K562 (cell line): ENCODE measurements around the gene TSPAN15. TPM values are rescaled to one million over a fixed set of nuclear protein-coding genes. Genes with fewer than 3 reads are reported as not detected.

ENCODE experiments used
- ATF3 ChIP-seq, 2 experiments: fragments of 450-650 bp in 1 of 2; sonication (generic) in 1 of 2; formaldehyde crosslinking in 1 of 2; IDR thresholded peaks in 1 of 2; conservative IDR thresholded peaks in 1 of 2; 2 replicates each; pipeline versions ENCODE4 v1.6.1 to v1.8.1; 2016 to 2023; ENCODE audit warnings: mild to moderate bottlenecking in 2 of 2, moderate library complexity in 2 of 2, inconsistent platforms in 1 of 2, missing genetic modification reagents in 1 of 2
- BCOR ChIP-seq: fragments of 450-650 bp; IDR thresholded peaks from 2 replicates; pipeline ENCODE4 v1.6.1; 2016
- CBFA2T3 ChIP-seq: fragments of 450-650 bp; IDR thresholded peaks from 2 replicates; pipeline ENCODE4 v1.6.1; 2017
- CC2D1A ChIP-seq: fragments of 450-650 bp; IDR thresholded peaks from 2 replicates; pipeline ENCODE4 v1.6.1; 2017; ENCODE audit warnings: mild to moderate bottlenecking
- ETV5 ChIP-seq: sonication (generic); formaldehyde crosslinking; IDR thresholded peaks from 2 replicates; pipeline ENCODE4 v1.4.0; 2020; ENCODE audit warnings: low read depth, mild to moderate bottlenecking, missing genetic modification reagents
- FIP1L1 ChIP-seq: fragments of 200-400 bp; formaldehyde crosslinking; IDR thresholded peaks from 2 replicates; pipeline ENCODE4 v1.6.1; 2018; ENCODE audit warnings: mild to moderate bottlenecking, low read depth, low read length; ENCODE audit not compliant: poor library complexity, severe bottlenecking
- GATAD2B ChIP-seq: fragments of 450-650 bp; IDR thresholded peaks from 2 replicates; pipeline ENCODE4 v1.6.1; 2017; ENCODE audit warnings: mild to moderate bottlenecking, borderline replicate concordance
- HDAC1 ChIP-seq, 2 experiments: fragments of 450-650 bp; IDR thresholded peaks; 2 replicates each; pipeline ENCODE4 v1.6.1; 2016 to 2017; ENCODE audit warnings: inconsistent platforms in 1 of 2, mild to moderate bottlenecking in 1 of 2, moderate library complexity in 1 of 2
- HMBOX1 ChIP-seq: sonication (generic); IDR thresholded peaks from 2 replicates; pipeline ENCODE4 v1.6.1; 2016
- IRF2 ChIP-seq: sonication (generic); formaldehyde crosslinking; IDR thresholded peaks from 2 replicates; pipeline ENCODE4 v1.8.1; 2022; ENCODE audit warnings: mild to moderate bottlenecking, missing genetic modification reagents
- KAT8 ChIP-seq: fragments of 450-650 bp; IDR thresholded peaks from 2 replicates; pipeline ENCODE4 v1.6.1; 2016; ENCODE audit warnings: low read depth, mild to moderate bottlenecking
- KHSRP ChIP-seq: fragments of 450-650 bp; IDR thresholded peaks from 2 replicates; pipeline ENCODE4 v1.6.1; 2017
- MXD1 ChIP-seq: fragments of 250-450 bp; sonication (Bioruptor Pico); IDR thresholded peaks from 2 replicates; pipeline ENCODE4 v1.8.0; 2021; ENCODE audit warnings: borderline replicate concordance, mild to moderate bottlenecking, moderate library complexity; ENCODE audit not compliant: poor library complexity, severe bottlenecking
- NEUROD1 ChIP-seq: fragments of 150-350 bp; IDR thresholded peaks from 2 replicates; pipeline ENCODE4 v1.6.1; 2014; ENCODE audit warnings: borderline replicate concordance, low read length, low read depth; ENCODE audit not compliant: partially characterized antibody
- PHF21A ChIP-seq: fragments of 450-650 bp; IDR thresholded peaks from 2 replicates; pipeline ENCODE4 v1.6.1; 2017; ENCODE audit warnings: low read depth, borderline replicate concordance
- PRPF4 ChIP-seq: fragments of 200-400 bp; formaldehyde crosslinking; IDR thresholded peaks from one replicate; pipeline ENCODE4 v1.6.1; 2017; ENCODE audit warnings: low read length, low read depth, mild to moderate bottlenecking; ENCODE audit not compliant: insufficient read depth, poor library complexity, severe bottlenecking
- PTBP1 ChIP-seq: fragments of 200-400 bp; formaldehyde crosslinking; IDR thresholded peaks from 2 replicates; pipeline ENCODE4 v1.6.1; 2017; ENCODE audit warnings: low read depth, low read length
- RBFOX2 ChIP-seq: fragments of 200-400 bp; formaldehyde crosslinking; IDR thresholded peaks from 2 replicates; pipeline ENCODE4 v1.6.1; 2017; ENCODE audit warnings: low read depth, mild to moderate bottlenecking, low read length, moderate library complexity
- SIX5 ChIP-seq, 2 experiments: IDR thresholded peaks; 2 replicates each; pipeline ENCODE4 v1.6.1; 2011; ENCODE audit warnings: low read length in 2 of 2, borderline replicate concordance in 1 of 2, low read depth in 1 of 2, mild to moderate bottlenecking in 1 of 2, moderate library complexity in 1 of 2; ENCODE audit not compliant: insufficient read depth in 1 of 2
- TAF7 ChIP-seq: fragments of 450-650 bp; IDR thresholded peaks from 2 replicates; pipeline ENCODE4 v1.6.1; 2016; ENCODE audit warnings: missing genetic modification characterization, missing compliant biosample characterization
- TAL1 ChIP-seq: fragments of 450-650 bp; IDR thresholded peaks from 2 replicates; pipeline ENCODE4 v1.6.1; 2016; ENCODE audit warnings: mild to moderate bottlenecking
- TCF15 ChIP-seq: fragments of 250-450 bp; sonication (Bioruptor Pico); IDR thresholded peaks from 2 replicates; pipeline ENCODE4 v1.8.0; 2022; ENCODE audit warnings: moderate library complexity, mild to moderate bottlenecking, inconsistent platforms
- TEAD4 ChIP-seq, 2 experiments: sonication (generic) in 1 of 2; formaldehyde crosslinking in 1 of 2; IDR thresholded peaks; 2 replicates each; pipeline versions ENCODE4 v1.6.1 to v1.8.0; 2012 to 2022; ENCODE audit warnings: borderline replicate concordance in 1 of 2, inconsistent platforms in 1 of 2, low read length in 1 of 2, mild to moderate bottlenecking in 1 of 2, missing genetic modification reagents in 1 of 2
- TFAP4 ChIP-seq: sonication (generic); formaldehyde crosslinking; IDR thresholded peaks from 2 replicates; pipeline ENCODE4 v1.8.0; 2022; ENCODE audit warnings: missing genetic modification reagents, mild to moderate bottlenecking, moderate library complexity, borderline replicate concordance
- ZBED1 ChIP-seq: IDR thresholded peaks from 2 replicates; pipeline ENCODE4 v1.6.1; 2014
- ZFX ChIP-seq: sonication (generic); formaldehyde crosslinking; IDR thresholded peaks from 2 replicates; pipeline ENCODE4 v1.8.0; 2022; ENCODE audit warnings: mild to moderate bottlenecking, missing genetic modification reagents, moderate library complexity
- ZNF224 ChIP-seq: sonication (generic); formaldehyde crosslinking; IDR thresholded peaks from 2 replicates; pipeline ENCODE4 v1.8.0; 2022; ENCODE audit warnings: mild to moderate bottlenecking, missing genetic modification reagents
- polyA plus RNA-seq, 8 experiments: library from polyadenylated mRNA; depleted of rRNA in 4 of 8; stranded (reverse) in 5 of 8; unstranded in 3 of 8; fragments of >200 nt; fragmentation: Nextera tagmentation in 2 of 8; fragmentation: Illumina TruSeq in 1 of 8; extraction: Ambion mirVana in 2 of 8; extraction: Trizol in 1 of 8; gene quantifications; 2 replicates each; pipeline versions ENCODE4 v1.2.1 to v1.2.3, GENCODE V29; 2011 to 2014; ENCODE audit warnings: inconsistent platforms in 1 of 8, missing spikeins in 1 of 8
- total RNA-seq, 7 experiments: library from RNA; depleted of rRNA in 6 of 7; stranded (reverse); fragments of >200 nt in 6 of 7; fragmentation: Illumina TruSeq in 2 of 7; extraction: Trizol in 2 of 7; gene quantifications; 2 replicates each; pipeline versions ENCODE4 v1.2.1 to v1.2.3, GENCODE V29; 2011 to 2021; ENCODE audit warnings: low replicate concordance in 1 of 7

TSPAN15 gene
- total and polyA plus RNA-seq, 9 of the 15 experiments (the other 6 are each of a cell fraction or from before 2014, with no cell fraction given): 0.33 to 1.0 (median 0.45) TPM; not detected in 2

- no peak for TF ChIP-seq PRPF4
- peak; percentile 61 for TF ChIP-seq HMBOX1
- TF ChIP-seq FIP1L1: no peak
- TF ChIP-seq HDAC1 (IDR thresholded peaks at IDR 0.05): peak in 1 of 2 experiments; percentile 57; a peak in 2 of 4 replicates
- TF ChIP-seq BCOR: no peak
- TF ChIP-seq PHF21A: 0 out of 2 replicates have a peak, but pooled peaks have one; percentile 45
- peak; percentile 24; the same call in 1 of the 2 replicates for TF ChIP-seq ATF3 (IDR thresholded peaks at IDR 0.05)
- TF ChIP-seq ATF3 (CRISPR knock-in tag; conservative IDR thresholded peaks at IDR 0.05): no peak
- TF ChIP-seq ETV5 (CRISPR knock-in tag): no peak
- TF ChIP-seq GATAD2B: no peak
- no peak for TF ChIP-seq TCF15
- TF ChIP-seq TFAP4: peak; percentile 76
- TF ChIP-seq ZFX (CRISPR knock-in tag): no peak
- TF ChIP-seq PTBP1: no peak
- no peak for TF ChIP-seq CC2D1A
- no peak for TF ChIP-seq ZBED1
- 0 out of 2 replicates have a peak, but pooled peaks have one; percentile 34 for TF ChIP-seq TEAD4 (IDR thresholded peaks at IDR 0.05; ENCODE audit: low read length)
- no peak for TF ChIP-seq TEAD4 (CRISPR knock-in tag; IDR thresholded peaks at IDR 0.05; ENCODE audit: borderline replicate concordance)
- no peak for TF ChIP-seq KHSRP
- no peak for TF ChIP-seq RBFOX2
- TF ChIP-seq SIX5 (IDR thresholded peaks at IDR 0.05; ENCODE audit: borderline replicate concordance in 1 of 2, insufficient read depth in 1 of 2, low read depth in 1 of 2, low read length in 2 of 2): no peak
- no peak for TF ChIP-seq IRF2
- no peak for TF ChIP-seq KAT8
- TF ChIP-seq CBFA2T3: peak; percentile 85
- TF ChIP-seq TAF7 (tag): no peak
- peak; percentile 47; the same call in 1 of the 2 replicates for TF ChIP-seq TAL1
- no peak for TF ChIP-seq NEUROD1
- no peak for TF ChIP-seq MXD1
- TF ChIP-seq ZNF224 (CRISPR knock-in tag): no peak
These were observed 39.8 kb upstream of the TSPAN15 start (continued) for GRCh38 chr10:69411476-69411875.
